Body of pancreas (tissue), 4 donors: ENCODE measurements around the gene TCP11. TPM values are rescaled to one million over a fixed set of nuclear protein-coding genes. Genes with fewer than 3 reads are reported as not detected.
"Not testable (repeated sequence)": the region's sequence is repeated elsewhere in the genome, so short reads cannot be mapped to it uniquely, and the experiment has no call there.

Experiments
- ATAC-seq: fragments of 150-250 bp; one replicate; pipeline ENCODE4 v1.9.1; 2016
- DNase-seq, 4 donors: peaks; one replicate each; pipeline ENCODE4 v3.0.0-alpha.2; 2019
- H3K27ac ChIP-seq, 4 donors: fragments of 200-600 bp; sonication (generic); 1 replicate in 3 of 4; 2 replicates in 1 of 4; pipeline versions ENCODE4 v1.5.1 to v1.6.1; 2016 to 2019; ENCODE audit warnings: mild to moderate bottlenecking in 1 of 4, mixed read lengths in 1 of 4, moderate library complexity in 1 of 4
- H3K27me3 ChIP-seq, 2 donors: fragments of 200-600 bp; sonication (generic); one replicate each; pipeline ENCODE4 v1.6.0; 2016; ENCODE audit warnings: mild to moderate bottlenecking in 1 of 2
- H3K36me3 ChIP-seq, 2 donors: fragments of 200-600 bp; sonication (generic); replicated peaks in 1 of 2; 2 replicates each; pipeline ENCODE4 v1.5.1; 2016; ENCODE audit warnings: low read depth in 2 of 2; ENCODE audit not compliant: insufficient read depth in 1 of 2
- H3K4me1 ChIP-seq: fragments of 200-600 bp; sonication (generic); one replicate; pipeline ENCODE4 v1.6.0; 2016
- H3K4me3 ChIP-seq, 2 donors: fragments of 200-600 bp; sonication (generic); 1 replicate in 1 of 2; 2 replicates in 1 of 2; pipeline ENCODE4 v1.5.1; 2016 to 2019
- H3K9me3 ChIP-seq, 3 donors: fragments of 200-600 bp; sonication (generic); 1 replicate in 2 of 3; 2 replicates in 1 of 3; pipeline ENCODE4 v1.5.1; 2016
- CTCF ChIP-seq, 7 experiments: fragments of 450-650 bp in 4 of 7; fragments of 200-600 bp in 3 of 7; sonication (generic) in 3 of 7; IDR thresholded peaks; one replicate each; pipeline ENCODE4 v1.5.1; 2016 to 2019; ENCODE audit warnings: antibody characterized with exemption in 7 of 7
- POLR2A ChIP-seq, 3 donors: fragments of 450-650 bp; IDR thresholded peaks; one replicate each; pipeline ENCODE4 v1.6.1; 2016; ENCODE audit warnings: antibody characterized with exemption in 3 of 3, mild to moderate bottlenecking in 2 of 3
- WGBS, 2 donors: methylation state at CpG; one replicate each; pipeline ENCODE4 v1.1.5; 2017; 5-methylcytosine and 5-hydroxymethylcytosine counted together
- intact Hi-C: fragments of 100-400 bp; cut with DNase I; formaldehyde crosslinking; loops from one replicate; pipeline ENCODE4 v1.15.1; 2023
- total RNA-seq, 2 donors: library from RNA; depleted of rRNA; stranded (reverse); fragments of >200 nt; gene quantifications; one replicate each; pipeline ENCODE4 v1.1.0, GENCODE V29; 2016

TCP11 gene
- total RNA-seq, 2 donors from 2014 or later, result not detected

- 60 to 74% methylated on average over 2 of the region's 2 CpGs for WGBS, 2 donors
- no peaks in the 10 kb centered on the region for H3K4me1 ChIP-seq
- H3K9me3 ChIP-seq, result no peaks in the 10 kb centered on the region
- no peak for DNase-seq
- intact Hi-C loops, result no loop called here
- no peak overlapping the region for H3K4me3 ChIP-seq
- ATAC-seq, result no peak
- no peaks in the 10 kb centered on the region for H3K27me3 ChIP-seq
- H3K27ac ChIP-seq, result no peak overlapping the region
- no peaks in the 10 kb centered on the region for H3K36me3 ChIP-seq
- TF ChIP-seq CTCF (IDR thresholded peaks at IDR 0.05), result no peak
- no peak for TF ChIP-seq POLR2A (IDR thresholded peaks at IDR 0.05)
These were observed 20.4 kb downstream of the TCP11 start for GRCh38 chr6:35120746-35121145.

GRCh38 chr6:35108309-35108885 is 32.7 kb downstream of the TCP11 start:
- no peak for DNase-seq
- WGBS, 2 donors, result 88 to 90% methylated on average over 2 of the region's 2 CpGs
- Histone ChIP-seq H3K27ac (no peak overlapping the region), H3K27me3 (no peaks in the 10 kb centered on the region), H3K9me3 (no peaks in the 10 kb centered on the region), H3K4me1 (no peaks in the 10 kb centered on the region), H3K36me3 (no peaks in the 10 kb centered on the region), H3K4me3 (no peak overlapping the region)
- no peak for TF ChIP-seq CTCF (IDR thresholded peaks at IDR 0.05)
- no peak for TF ChIP-seq POLR2A (IDR thresholded peaks at IDR 0.05)
- ATAC-seq, result no peak
- intact Hi-C loops, result no loop called here

- 42 to 73% methylated on average over 5 of the region's 5 CpGs for WGBS, 2 donors
- intact Hi-C loops, H3K9me3 ChIP-seq, H3K4me1 ChIP-seq, H3K36me3 ChIP-seq, H3K27ac ChIP-seq, H3K27me3 ChIP-seq, DNase-seq, ATAC-seq, H3K4me3 ChIP-seq: not testable (repeated sequence)
These were observed 33.4 kb downstream of the TCP11 start for GRCh38 chr6:35107761-35108160.

GRCh38 chr6:35107208-35107607 is 33.9 kb downstream of the TCP11 start:
- H3K9me3 ChIP-seq, H3K27me3 ChIP-seq, DNase-seq, H3K4me3 ChIP-seq, intact Hi-C loops, H3K4me1 ChIP-seq, ATAC-seq, H3K27ac ChIP-seq, H3K36me3 ChIP-seq: not testable (repeated sequence)
- 70 to 90% methylated on average over 8 of the region's 8 CpGs for WGBS, 2 donors

GRCh38 chr6:35106061-35106460 is 35.1 kb downstream of the TCP11 start:
- H3K4me1 ChIP-seq, H3K27ac ChIP-seq, intact Hi-C loops, H3K27me3 ChIP-seq, DNase-seq, H3K36me3 ChIP-seq, ATAC-seq, H3K4me3 ChIP-seq, H3K9me3 ChIP-seq: not testable (repeated sequence)
- 75 to 82% methylated on average over 6 of the region's 6 CpGs for WGBS, 2 donors

GRCh38 chr6:35105078-35105477 is 36.1 kb downstream of the TCP11 start:
- no peaks in the 10 kb centered on the region for H3K4me1 ChIP-seq
- WGBS, 2 donors, result 94 to 95% methylated on average over 3 of the region's 3 CpGs
- intact Hi-C loops, result no loop called here
- TF ChIP-seq CTCF (IDR thresholded peaks at IDR 0.05) (no peak), POLR2A (IDR thresholded peaks at IDR 0.05) (no peak)
- ATAC-seq, result no peak
- H3K27me3 ChIP-seq, result no peaks in the 10 kb centered on the region
- H3K4me3 ChIP-seq, result no peak overlapping the region
- no peak overlapping the region for H3K27ac ChIP-seq
- no peaks in the 10 kb centered on the region for H3K9me3 ChIP-seq
- no peak for DNase-seq
- H3K36me3 ChIP-seq, result no peaks in the 10 kb centered on the region
